Measurements from ENCODE around the gene IRF6. TPM values are rescaled to one million over a fixed set of nuclear protein-coding genes. Genes with fewer than 3 reads are reported as not detected.
"Not testable (repeated sequence)": the region's sequence is repeated elsewhere in the genome, so short reads cannot be mapped to it uniquely, and the experiment has no call there.

IRF6 gene
- polyA plus RNA-seq, 1 donor from 2014 or later, result 0.93 TPM

DNA sequence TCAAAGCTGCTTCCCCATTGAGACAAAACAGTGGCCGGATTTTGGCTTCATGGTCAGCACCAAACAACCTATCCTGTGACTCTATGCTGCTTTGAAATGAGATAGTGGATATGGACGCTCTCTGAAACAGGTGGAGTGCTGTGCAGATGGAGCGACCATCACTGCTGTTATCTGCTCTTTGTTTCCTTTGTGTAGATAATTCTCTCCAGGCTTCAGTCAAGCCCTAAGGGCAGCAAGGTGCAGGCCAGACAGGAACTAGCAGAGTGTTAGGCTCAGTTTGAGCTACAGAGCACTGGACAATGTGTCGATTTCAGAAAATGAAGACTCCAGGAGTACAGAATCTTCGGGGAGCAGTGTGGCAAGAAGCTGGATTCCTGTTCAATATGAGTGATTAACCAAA, 4.8 kb upstream of the IRF6 start:
- Mint-ChIP-seq H3K36me3 (peaks cover 3% of the 10 kb centered on the region), H3K9me3 (no peaks in the 10 kb centered on the region), H3K4me3 (no peak overlapping the region), H3K4me1 (peaks cover 0 to 6% (median 4%) of the 10 kb centered on the region in 3 donors), H3K27ac (no peak overlapping the region), H3K27me3 (no peaks in the 10 kb centered on the region)

DNA sequence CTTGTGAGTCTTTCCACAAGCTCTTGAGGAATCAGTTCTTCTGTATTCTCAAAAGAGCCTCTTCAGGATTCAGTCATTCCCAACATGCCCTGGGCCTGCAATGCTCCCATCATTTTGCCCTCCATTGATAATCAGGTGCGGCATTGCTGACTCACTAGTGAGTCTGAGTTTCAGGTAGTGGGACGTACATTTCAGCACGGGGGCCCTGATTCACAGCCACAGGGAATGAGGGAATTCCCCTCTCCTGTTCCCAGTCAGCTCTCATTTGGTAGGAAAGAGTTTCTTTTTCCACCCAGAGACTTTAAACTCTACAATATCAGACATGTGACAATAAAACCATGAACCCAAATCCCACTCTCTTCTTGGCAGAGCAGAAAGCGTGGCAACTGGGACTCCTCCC, 3.7 kb upstream of the IRF6 start:
- H3K4me3 Mint-ChIP-seq, result peak overlapping the region in 1 of 4 donors; percentile 3
- no peak overlapping the region for H3K27ac Mint-ChIP-seq
- H3K27me3 Mint-ChIP-seq, result no peaks in the 10 kb centered on the region
- peaks cover 0 to 9% (median 4%) of the 10 kb centered on the region in 3 donors for H3K4me1 Mint-ChIP-seq
- H3K36me3 Mint-ChIP-seq, result peaks cover 3% of the 10 kb centered on the region
- no peaks in the 10 kb centered on the region for H3K9me3 Mint-ChIP-seq

DNA sequence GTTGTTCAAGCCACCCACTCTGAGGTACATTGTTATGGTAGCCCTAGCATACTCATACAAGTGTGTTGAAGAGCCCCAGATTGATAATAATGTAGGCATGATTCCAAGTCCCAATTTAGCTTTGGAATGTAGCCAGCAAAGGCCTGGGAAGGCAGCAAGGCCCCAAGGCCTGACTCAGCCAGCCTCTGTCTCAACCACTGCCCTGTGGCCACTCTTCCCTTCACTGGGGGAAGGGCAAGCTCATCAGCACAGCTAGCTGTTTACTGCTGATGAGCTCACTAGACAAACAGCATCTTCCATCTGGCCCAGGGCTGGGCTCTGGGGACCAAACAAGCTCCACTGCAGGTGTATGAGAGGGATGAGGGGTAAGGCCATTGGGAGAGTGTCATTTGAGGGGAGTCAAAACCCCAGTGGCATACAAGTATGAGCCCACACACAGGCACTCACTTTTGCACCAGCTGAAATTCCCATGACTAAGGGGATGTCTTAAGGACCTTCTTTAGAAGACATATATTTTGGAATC, 2.2 kb upstream of the IRF6 start:
- Mint-ChIP-seq H3K4me1 (peaks cover 0 to 9% (median 4%) of the 10 kb centered on the region in 3 donors), H3K36me3 (peaks cover 3% of the 10 kb centered on the region), H3K4me3 (peak overlapping the region in 1 of 4 donors; percentile 8), H3K27ac (peak overlapping the region in 1 of 3 donors; percentile 32), H3K27me3 (no peaks in the 10 kb centered on the region), H3K9me3 (no peaks in the 10 kb centered on the region)

DNA sequence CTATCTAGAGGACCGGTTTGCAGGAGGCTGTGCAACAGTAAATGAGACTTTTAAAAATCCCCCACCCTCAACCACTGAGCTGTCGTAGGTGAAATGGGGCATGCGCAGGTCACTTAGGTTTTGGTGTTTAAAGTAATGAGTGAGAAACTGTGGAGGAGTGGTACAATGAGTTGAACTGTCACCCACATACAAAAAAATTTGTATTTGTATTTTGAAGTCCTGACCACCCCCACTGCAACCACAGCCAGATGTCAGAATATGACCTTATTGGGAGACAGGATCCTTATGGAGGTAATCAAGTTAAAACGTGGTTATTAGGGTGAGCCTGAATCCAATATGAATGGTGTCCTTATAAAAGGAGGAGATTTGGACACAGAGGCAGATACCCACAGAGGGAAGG, 1.6 kb upstream of the IRF6 start:
- H3K27ac Mint-ChIP-seq, result no peak overlapping the region
- H3K4me3 Mint-ChIP-seq, result no peak overlapping the region
- no peaks in the 10 kb centered on the region for H3K27me3 Mint-ChIP-seq
- H3K9me3 Mint-ChIP-seq, result no peaks in the 10 kb centered on the region
- peaks cover 0 to 9% (median 4%) of the 10 kb centered on the region in 3 donors for H3K4me1 Mint-ChIP-seq
- no peaks in the 10 kb centered on the region for H3K36me3 Mint-ChIP-seq

DNA sequence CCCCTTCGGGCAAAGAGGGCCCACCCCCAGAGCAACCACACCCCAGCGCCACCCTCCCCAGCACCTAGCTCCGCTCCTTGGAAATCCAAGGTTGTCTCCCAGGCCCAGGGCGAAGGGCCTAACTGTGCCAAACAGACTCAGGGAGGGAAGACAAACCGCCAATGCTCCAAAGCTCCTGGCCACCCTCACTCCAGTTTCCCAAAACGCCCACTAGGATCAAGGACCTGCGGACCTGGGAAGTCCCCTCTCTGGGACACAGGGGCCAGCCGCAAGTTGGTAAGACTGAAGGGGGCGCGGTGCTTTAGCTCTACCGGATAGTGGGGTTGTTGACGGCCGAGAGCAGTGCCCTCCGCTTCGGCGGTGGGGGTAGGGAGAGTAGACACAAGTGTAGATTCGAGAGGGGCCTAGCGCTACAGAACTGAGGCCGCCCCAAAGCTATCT, 581 bp downstream of the IRF6 start:
- Mint-ChIP-seq H3K4me1 (peaks cover 0 to 9% (median 3%) of the 10 kb centered on the region in 3 donors), H3K4me3 (peak overlapping the region in 3 of 4 donors; percentile 95 to 99 (median 98)), H3K27ac (peak overlapping the region in 1 of 3 donors; percentile 92), H3K9me3 (no peaks in the 10 kb centered on the region), H3K36me3 (peaks cover 5% of the 10 kb centered on the region), H3K27me3 (peaks cover 3% of the 10 kb centered on the region)

DNA sequence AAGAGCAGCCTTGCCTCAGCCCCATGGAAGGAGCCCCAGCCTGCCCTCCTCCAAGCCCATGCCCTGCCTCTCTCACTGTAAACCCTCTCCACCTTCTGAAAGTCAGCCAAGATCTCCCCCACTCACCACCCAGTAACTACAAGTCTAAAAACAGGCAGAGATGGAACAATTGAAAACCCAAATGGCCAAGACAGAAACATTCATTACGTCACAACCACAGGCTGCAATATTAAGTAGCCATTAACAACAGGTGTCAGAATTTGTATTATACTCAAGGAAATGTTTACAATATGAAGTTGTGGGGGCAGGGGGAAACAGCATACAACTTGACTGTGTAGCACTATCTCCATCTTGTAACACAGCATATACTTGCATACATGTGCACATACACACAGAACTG, 2.4 kb downstream of the IRF6 start:
- Mint-ChIP-seq H3K36me3 (peaks cover 5% of the 10 kb centered on the region), H3K4me3 (no peak overlapping the region), H3K4me1 (peaks cover 0 to 9% (median 3%) of the 10 kb centered on the region in 3 donors), H3K27me3 (peaks cover 3% of the 10 kb centered on the region), H3K9me3 (no peaks in the 10 kb centered on the region), H3K27ac (no peak overlapping the region)

DNA sequence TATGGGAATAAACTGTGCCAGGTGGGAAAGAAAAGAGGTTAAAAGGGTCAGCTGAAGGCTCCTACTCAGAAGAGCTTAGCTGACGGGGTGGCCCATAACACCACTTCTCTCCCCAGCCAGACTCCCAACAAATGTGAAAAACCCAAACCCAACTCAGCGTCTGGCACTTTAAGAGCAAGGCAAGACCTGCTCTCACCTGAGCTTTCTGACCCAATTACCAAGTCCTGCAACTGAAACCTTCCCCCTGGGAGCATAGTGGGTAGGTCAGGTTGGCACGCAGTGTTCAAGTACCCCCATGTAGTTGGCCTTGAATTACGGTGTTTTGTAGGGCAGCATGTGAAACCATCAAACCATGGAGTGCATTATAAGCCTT, 3.2 kb downstream of the IRF6 start:
- H3K27ac Mint-ChIP-seq, result no peak overlapping the region
- peaks cover 0 to 9% (median 3%) of the 10 kb centered on the region in 3 donors for H3K4me1 Mint-ChIP-seq
- H3K9me3 Mint-ChIP-seq, result peaks cover 0 to 2% (median 0%) of the 10 kb centered on the region in 3 donors
- H3K27me3 Mint-ChIP-seq, result peaks cover 3% of the 10 kb centered on the region
- H3K4me3 Mint-ChIP-seq, result no peak overlapping the region
- H3K36me3 Mint-ChIP-seq, result peaks cover 5% of the 10 kb centered on the region

DNA sequence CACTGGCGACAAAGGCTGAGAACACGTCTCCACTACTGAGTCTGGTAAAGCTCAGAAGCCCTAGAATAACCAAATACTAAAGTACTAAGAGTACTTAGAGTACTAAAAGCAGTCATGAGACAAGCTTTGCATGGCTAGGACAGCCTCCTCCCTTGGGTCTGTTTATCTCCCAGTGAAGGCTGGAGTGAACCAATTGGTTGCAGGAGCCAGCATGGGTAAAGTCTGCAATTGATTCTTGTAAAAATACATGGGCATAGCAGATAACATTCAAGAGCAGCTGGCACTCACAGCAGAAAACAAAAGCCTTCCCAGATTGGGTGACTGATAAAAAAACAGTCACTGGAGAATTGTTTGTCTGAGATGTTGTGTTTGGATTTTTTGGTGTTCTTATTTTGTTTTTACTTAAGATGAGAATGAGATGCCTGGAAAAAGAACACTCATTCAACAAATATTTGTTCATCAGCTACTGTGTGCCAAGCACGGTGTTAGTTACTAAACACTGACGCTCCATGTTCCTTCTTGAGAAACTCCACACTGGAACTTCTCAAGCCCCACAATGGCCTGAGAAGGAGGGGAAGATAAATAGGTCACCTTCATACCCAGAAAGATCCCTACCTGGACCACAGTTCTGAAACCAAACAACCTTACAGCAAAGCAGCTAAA, 3.7 kb downstream of the IRF6 start:
- H3K27ac Mint-ChIP-seq, result no peak overlapping the region
- peaks cover 3% of the 10 kb centered on the region for H3K27me3 Mint-ChIP-seq
- peaks cover 5% of the 10 kb centered on the region for H3K36me3 Mint-ChIP-seq
- peaks cover 0 to 2% (median 0%) of the 10 kb centered on the region in 3 donors for H3K9me3 Mint-ChIP-seq
- H3K4me3 Mint-ChIP-seq, result no peak overlapping the region
- H3K4me1 Mint-ChIP-seq, result peaks cover 0 to 9% (median 3%) of the 10 kb centered on the region in 3 donors

DNA sequence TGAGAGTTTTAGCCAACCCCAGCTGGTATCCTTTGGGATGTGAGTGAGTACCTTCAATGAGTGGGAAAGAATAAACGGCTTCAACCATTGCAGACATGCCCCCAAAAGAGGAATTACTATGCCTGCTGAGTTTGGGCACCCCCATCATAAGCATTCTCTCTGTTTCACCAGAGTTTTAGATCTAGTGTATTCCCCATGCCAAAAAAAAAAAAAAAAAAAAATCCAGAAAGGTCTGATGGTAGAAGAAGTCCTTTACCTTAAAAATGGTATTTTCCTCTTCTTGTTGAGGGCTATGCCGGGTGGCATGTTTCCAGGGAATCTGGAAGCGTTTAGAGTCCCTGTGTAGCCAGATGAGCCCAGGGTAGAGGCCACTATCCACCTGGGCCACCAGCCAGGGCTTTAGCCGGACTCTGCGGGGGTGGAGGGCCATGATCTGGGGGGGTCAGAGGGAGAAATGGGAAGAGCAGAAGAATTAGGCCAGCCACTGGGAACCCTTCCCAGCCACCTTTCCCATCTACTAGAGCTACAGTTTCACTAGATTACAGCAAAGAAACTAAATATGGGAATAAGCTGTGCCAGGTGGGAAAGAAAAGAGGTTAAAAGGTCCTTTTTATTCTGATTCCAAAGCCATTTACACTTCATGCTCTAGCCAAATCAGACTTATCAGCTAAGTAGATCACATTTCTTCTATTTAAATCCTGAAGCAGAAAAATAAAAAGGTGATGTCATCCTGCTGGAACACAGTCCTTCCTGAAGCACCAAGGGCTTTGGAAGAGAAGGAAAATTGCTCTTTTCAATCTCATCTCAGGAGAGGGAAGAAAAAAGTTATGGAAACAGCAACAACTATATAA, 4.7 kb downstream of the IRF6 start:
- Mint-ChIP-seq H3K4me3 (no peak overlapping the region), H3K36me3 (peaks cover 5% of the 10 kb centered on the region), H3K27me3 (peaks cover 5% of the 10 kb centered on the region), H3K27ac (no peak overlapping the region), H3K9me3 (peaks cover 0 to 2% (median 0%) of the 10 kb centered on the region in 3 donors), H3K4me1 (peaks cover 0 to 8% (median 3%) of the 10 kb centered on the region in 3 donors)

DNA sequence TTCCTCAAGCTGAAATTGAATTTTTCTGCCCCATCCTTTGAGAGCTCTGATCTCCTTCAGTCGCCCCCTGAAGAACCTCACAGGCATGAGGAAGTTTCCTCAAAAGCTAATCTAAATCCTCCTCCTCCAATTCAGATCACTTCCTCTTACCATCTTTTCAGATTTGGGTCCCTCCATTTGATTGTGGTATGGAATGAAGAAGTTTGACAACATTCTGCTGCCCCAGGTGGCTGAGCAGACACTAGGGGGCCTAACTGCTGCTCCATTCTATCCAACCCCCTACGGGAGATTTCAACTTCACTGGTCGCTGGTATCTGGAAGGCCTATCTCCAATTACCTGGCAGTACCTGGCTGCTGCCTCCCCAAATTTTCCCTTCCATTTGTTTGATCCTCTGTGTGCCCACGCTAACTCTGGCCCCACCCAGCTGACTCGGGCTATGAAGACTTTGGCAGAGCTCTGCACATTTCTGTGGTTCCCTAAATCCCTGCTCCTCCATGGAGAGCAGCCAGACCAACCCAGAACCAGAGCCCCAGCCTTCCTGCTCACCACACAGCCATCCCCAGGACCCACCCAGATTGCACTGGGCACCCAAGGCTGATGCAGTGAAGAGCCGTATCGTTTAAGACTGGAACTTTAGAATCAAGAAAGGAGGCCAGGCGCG, 7.8 kb downstream of the IRF6 start:
- Mint-ChIP-seq H3K27me3 (peaks cover 16% of the 10 kb centered on the region), H3K27ac (no peak overlapping the region), H3K36me3 (peaks cover 9% of the 10 kb centered on the region), H3K4me3 (no peak overlapping the region), H3K9me3 (peaks cover 0 to 2% (median 1%) of the 10 kb centered on the region in 3 donors), H3K4me1 (no peaks in the 10 kb centered on the region)

DNA sequence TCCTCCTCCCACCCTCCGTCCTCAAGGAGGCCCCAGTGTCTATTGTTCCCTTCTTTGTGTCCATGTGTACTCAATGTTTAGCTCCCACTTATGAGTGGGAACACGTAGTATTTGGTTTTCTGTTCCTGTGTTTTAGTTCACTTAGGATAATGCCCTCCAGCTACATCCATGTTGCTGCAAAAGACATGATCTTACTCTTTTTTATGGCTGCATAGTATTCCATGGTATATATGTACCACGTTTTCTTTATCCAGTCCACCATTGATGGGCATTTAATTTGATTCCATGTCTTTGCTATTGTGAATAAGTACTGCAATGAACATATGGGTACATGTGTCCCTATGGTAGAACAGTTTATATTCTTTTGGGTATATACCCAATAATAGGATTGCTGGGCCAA, 12.2 kb downstream of the IRF6 start:
- H3K27me3 Mint-ChIP-seq, result peaks cover 36% of the 10 kb centered on the region
- not testable (repeated sequence) for H3K27ac Mint-ChIP-seq, H3K36me3 Mint-ChIP-seq, H3K4me1 Mint-ChIP-seq, H3K9me3 Mint-ChIP-seq, H3K4me3 Mint-ChIP-seq

DNA sequence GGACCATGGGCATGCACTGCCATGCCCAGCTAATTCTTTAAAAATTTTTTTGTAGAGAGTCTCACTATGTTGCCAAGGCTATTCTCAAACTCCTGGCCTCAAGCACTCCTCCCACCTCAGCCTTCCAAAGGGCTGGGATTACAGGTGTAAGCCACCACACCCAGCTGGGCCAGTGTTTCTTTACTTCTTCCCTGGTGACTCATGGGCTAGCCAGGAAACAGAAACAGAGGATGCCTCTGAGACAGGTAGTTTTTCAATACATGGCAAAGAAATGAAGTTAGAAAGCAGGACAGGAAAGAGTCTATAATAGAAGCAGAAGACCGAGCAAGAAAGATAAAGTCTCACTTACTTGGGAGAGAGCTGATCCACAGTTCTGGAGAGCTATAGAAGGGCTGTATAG, 14.0 kb downstream of the IRF6 start:
- peaks cover 0 to 1% (median 0%) of the 10 kb centered on the region in 3 donors for H3K9me3 Mint-ChIP-seq
- H3K27ac Mint-ChIP-seq, result no peak overlapping the region
- H3K4me1 Mint-ChIP-seq, result no peaks in the 10 kb centered on the region
- H3K27me3 Mint-ChIP-seq, result peaks cover 45% of the 10 kb centered on the region
- no peak overlapping the region for H3K4me3 Mint-ChIP-seq
- peaks cover 8% of the 10 kb centered on the region for H3K36me3 Mint-ChIP-seq

DNA sequence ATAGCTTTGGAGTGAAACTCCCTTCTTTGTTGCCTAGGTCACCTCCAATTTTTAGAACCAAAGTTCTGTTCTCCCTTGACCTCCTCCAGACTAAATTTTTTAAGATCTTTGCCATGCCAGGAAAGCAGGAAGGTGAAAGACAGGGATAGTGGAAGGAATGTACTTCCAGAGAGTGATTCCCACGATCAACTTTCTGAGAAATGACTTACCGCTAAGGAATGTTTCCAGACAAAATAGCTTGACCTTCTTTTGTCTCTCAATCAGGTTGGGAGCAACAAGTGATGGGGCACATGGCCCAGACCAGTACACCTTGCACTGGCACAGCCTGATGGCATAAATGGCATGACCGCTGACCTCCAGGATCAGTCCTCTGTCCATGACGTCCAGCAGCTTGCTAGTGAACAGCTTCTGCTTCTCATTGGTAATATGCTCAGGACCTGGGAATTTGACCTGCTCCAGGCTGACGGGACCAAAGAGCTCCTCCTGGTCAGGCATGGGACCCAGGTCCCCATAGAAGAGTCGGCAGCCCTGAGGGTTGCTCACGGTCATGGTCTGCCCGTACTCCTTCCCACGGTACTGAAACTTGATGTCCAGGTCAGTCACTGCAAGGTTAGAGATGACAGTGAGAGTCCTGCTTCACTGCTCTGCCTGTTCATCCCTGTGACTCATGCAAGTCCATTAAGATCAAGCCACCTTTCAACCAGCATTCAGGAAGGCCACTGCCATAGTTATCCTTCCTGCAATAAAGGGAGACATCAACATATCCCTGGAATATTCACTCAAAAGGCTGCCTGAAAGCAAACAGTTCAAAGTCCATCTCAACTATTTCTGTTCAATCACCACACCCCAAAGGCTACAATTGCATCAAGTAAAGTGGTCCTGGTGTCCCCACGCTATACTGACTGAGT, 15.4 kb downstream of the IRF6 start:
- H3K4me1 Mint-ChIP-seq, result no peaks in the 10 kb centered on the region
- H3K4me3 Mint-ChIP-seq, result no peak overlapping the region
- peaks cover 0 to 1% (median under 1%) of the 10 kb centered on the region in 3 donors for H3K9me3 Mint-ChIP-seq
- peaks cover 7% of the 10 kb centered on the region for H3K36me3 Mint-ChIP-seq
- peaks cover 41% of the 10 kb centered on the region for H3K27me3 Mint-ChIP-seq
- no peak overlapping the region for H3K27ac Mint-ChIP-seq

DNA sequence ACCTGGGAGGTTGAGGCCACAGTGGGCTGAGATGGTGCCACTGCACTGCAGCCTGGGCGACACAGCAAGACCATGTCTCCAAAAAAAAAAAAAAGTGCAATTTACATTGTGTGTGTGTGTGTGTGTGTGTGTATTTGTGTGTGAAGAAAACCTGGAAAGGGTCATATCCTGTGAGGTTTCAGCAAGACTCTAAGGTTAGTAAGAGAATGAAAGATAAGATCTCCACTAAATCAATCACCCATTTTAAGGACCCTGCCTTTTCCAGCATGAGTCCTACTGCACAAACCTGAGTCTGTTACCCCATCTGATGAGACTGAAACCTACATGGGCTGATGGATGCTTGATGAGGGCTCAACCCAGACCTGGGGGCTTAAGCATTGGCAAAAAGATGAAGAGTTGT, 16.7 kb downstream of the IRF6 start:
- peaks cover 3% of the 10 kb centered on the region for H3K36me3 Mint-ChIP-seq
- no peak overlapping the region for H3K27ac Mint-ChIP-seq

More for the DNA sequence above, 16.7 kb downstream of the IRF6 start:
- H3K4me1 Mint-ChIP-seq, result peaks cover 5 to 9% (median 6%) of the 10 kb centered on the region in 3 donors
- peaks cover 0 to 4% (median 0%) of the 10 kb centered on the region in 3 donors for H3K9me3 Mint-ChIP-seq
- no peak overlapping the region for H3K4me3 Mint-ChIP-seq
- peaks cover 35% of the 10 kb centered on the region for H3K27me3 Mint-ChIP-seq
